ENCODE data around the gene FAM135A. TPM values are rescaled to one million over a fixed set of nuclear protein-coding genes. Genes with fewer than 3 reads are reported as not detected.
A peak's percentile ranks its signal among the peaks of the same experiment; 100 is the strongest.
"Not testable (repeated sequence)": the region's sequence is repeated elsewhere in the genome, so short reads cannot be mapped to it uniquely, and the experiment has no call there.

FAM135A gene
- total and polyA plus RNA-seq, 2 of the 4 experiments (the other 2 are of a cell fraction) = 2.2 to 7.9 TPM

- WGBS, 2 experiments (ENCODE audit: extremely low coverage in 2 of 2, insufficient read length in 1 of 2) = no CpG with 5 or more reads among the region's 4 CpGs
- dilution Hi-C loops (cut with HindIII; ENCODE audit: low sequenced_read_pairs, unreplicated experiment) (no loop called here), intact Hi-C loops (cut with micrococcal nuclease) (no loop called here), in situ Hi-C loops (cut with MboI; ENCODE audit: low sequenced_read_pairs) (no loop called here)
- Histone ChIP-seq H3K36me3 (ENCODE audit: control insufficient read depth, insufficient read depth, low read length) (no peaks in the 10 kb centered on the region), H2BK15ac (ENCODE audit: low read depth, low read length) (no peak overlapping the region), H4K5ac (ENCODE audit: low read depth, low read length) (no peak overlapping the region), H4K91ac (ENCODE audit: insufficient read depth, low read depth, low read length) (no peak overlapping the region), H2BK120ac (ENCODE audit: low read depth, low read length) (no peak overlapping the region), H3K23ac (ENCODE audit: low read depth, low read length) (no peak overlapping the region), H3K9me3 (ENCODE audit: control insufficient read depth, insufficient read depth, low read length) (no peaks in the 10 kb centered on the region), H3K18ac (ENCODE audit: low read depth, low read length) (no peak overlapping the region), H3K27me3 (ENCODE audit: control insufficient read depth, insufficient read depth, low read length) (no peaks in the 10 kb centered on the region), H3K79me1 (ENCODE audit: low read depth in 1 of 2, low read length in 2 of 2) (no peaks in the 10 kb centered on the region), H2AFZ (replicated peaks; ENCODE audit: low read length, poor library complexity) (no peak overlapping the region), H3K56ac (ENCODE audit: extremely low read depth, insufficient read depth, low read length) (no peak overlapping the region), H2AK5ac (ENCODE audit: low read depth, low read length) (no peak overlapping the region), H3K4ac (ENCODE audit: low read depth, low read length) (no peak overlapping the region), H4K8ac (ENCODE audit: low read depth in 2 of 2, low read length in 2 of 2) (no peak overlapping the region), H3K4me2 (ENCODE audit: low read depth, low read length) (peak overlapping the region; percentile 28; the same call in 1 of the 2 replicates), H4K20me1 (ENCODE audit: insufficient read depth, low read length) (no peaks in the 10 kb centered on the region), H3K9ac (ENCODE audit: low read depth, low read length) (no peak overlapping the region), H3K4me1 (ENCODE audit: control insufficient read depth, insufficient read depth, low read length) (no peaks in the 10 kb centered on the region; the same call in 1 of the 2 replicates), H3K14ac (replicated peaks; ENCODE audit: low read depth, low read length) (no peak overlapping the region), H2BK5ac (ENCODE audit: low read depth, low read length, poor library complexity, severe bottlenecking) (no peak overlapping the region), H3K4me3 (ENCODE audit: insufficient read depth, low read depth, low read length) (no peak overlapping the region), H3K9me1 (ENCODE audit: insufficient read depth, low read length) (no peaks in the 10 kb centered on the region), H2AK9ac (replicated peaks; ENCODE audit: low read depth, low read length, poor library complexity) (no peak overlapping the region), H3K27ac (ENCODE audit: insufficient read depth, low read length) (no peak overlapping the region), H2BK20ac (ENCODE audit: low read depth, low read length) (no peak overlapping the region)
- CTCF ChIA-PET = no interaction called here
- no peak for TF ChIP-seq MAZ (IDR thresholded peaks at IDR 0.05; ENCODE audit: borderline replicate concordance, low read depth, low read length)
- no peak for TF ChIP-seq CTCF (conservative IDR thresholded peaks at IDR 0.05; ENCODE audit: low read depth, low read length)
- TF ChIP-seq BHLHE40 (IDR thresholded peaks at IDR 0.05; ENCODE audit: low read depth, low read length) = no peak
- no TSS peak for BruUV-seq (replicated peaks)
- DNase-seq = peak; percentile 35
- peak; percentile 53 for ATAC-seq (ENCODE audit: low read depth)
- POLR2A ChIA-PET (ENCODE audit: unreplicated experiment) = no interaction called here
Observed at GRCh38 chr6:70479236-70479635, 65.9 kb downstream of the FAM135A start.

- intact Hi-C loops (cut with micrococcal nuclease); H3K27ac ChIP-seq (ENCODE audit: insufficient read depth, low read length); H3K36me3 ChIP-seq (ENCODE audit: control insufficient read depth, insufficient read depth, low read length); H4K91ac ChIP-seq (ENCODE audit: insufficient read depth, low read depth, low read length); H2AFZ ChIP-seq (replicated peaks; ENCODE audit: low read length, poor library complexity); H3K14ac ChIP-seq (replicated peaks; ENCODE audit: low read depth, low read length); H3K4me3 ChIP-seq (ENCODE audit: insufficient read depth, low read depth, low read length); H3K4me2 ChIP-seq (ENCODE audit: low read depth, low read length); H3K9me3 ChIP-seq (ENCODE audit: control insufficient read depth, insufficient read depth, low read length); H2BK15ac ChIP-seq (ENCODE audit: low read depth, low read length); dilution Hi-C loops (cut with HindIII; ENCODE audit: low sequenced_read_pairs, unreplicated experiment); H2BK120ac ChIP-seq (ENCODE audit: low read depth, low read length); H3K56ac ChIP-seq (ENCODE audit: extremely low read depth, insufficient read depth, low read length); ATAC-seq (ENCODE audit: low read depth); H3K27me3 ChIP-seq (ENCODE audit: control insufficient read depth, insufficient read depth, low read length); H3K4me1 ChIP-seq (ENCODE audit: control insufficient read depth, insufficient read depth, low read length); H3K18ac ChIP-seq (ENCODE audit: low read depth, low read length); H4K5ac ChIP-seq (ENCODE audit: low read depth, low read length); H3K79me1 ChIP-seq (ENCODE audit: low read depth in 1 of 2, low read length in 2 of 2); H2AK5ac ChIP-seq (ENCODE audit: low read depth, low read length); H2BK20ac ChIP-seq (ENCODE audit: low read depth, low read length); H3K9ac ChIP-seq (ENCODE audit: low read depth, low read length); H4K20me1 ChIP-seq (ENCODE audit: insufficient read depth, low read length); H2BK5ac ChIP-seq (ENCODE audit: low read depth, low read length, poor library complexity, severe bottlenecking); BruUV-seq (replicated peaks); H3K23ac ChIP-seq (ENCODE audit: low read depth, low read length); DNase-seq; POLR2A ChIA-PET (ENCODE audit: unreplicated experiment); in situ Hi-C loops (cut with MboI; ENCODE audit: low sequenced_read_pairs); H2AK9ac ChIP-seq (replicated peaks; ENCODE audit: low read depth, low read length, poor library complexity); H4K8ac ChIP-seq (ENCODE audit: low read depth in 2 of 2, low read length in 2 of 2); H3K4ac ChIP-seq (ENCODE audit: low read depth, low read length); H3K9me1 ChIP-seq (ENCODE audit: insufficient read depth, low read length): not testable (repeated sequence)
- CTCF ChIA-PET = interaction anchor here (0.9 kb wide), 1 partner anchor 8 kb away, joined by 3 read pairs; no protein-coding TSS in a partner anchor
- no CpG with 5 or more reads among the region's 9 CpGs for WGBS, 2 experiments (ENCODE audit: extremely low coverage in 2 of 2, insufficient read length in 1 of 2)
Observed at GRCh38 chr6:70486638-70487037, 73.3 kb downstream of the FAM135A start.

Measured in IMR-90 (cell line).